Activated naive CD4-positive, alpha-beta T cell treated with Interleukin-2 at 50 U/mL for 16 hours (primary cell): Measurements from ENCODE around the gene OR10AG1.

Source experiments
- DNase-seq: peaks from one replicate; pipeline ENCODE4 v3.0.0-alpha.2; 2020

OR10AG1 gene

GRCh38 chr11:55969845-55970244 is at the start of gene OR10AG1:
OR10AG1 (minus strand) TSS chr11:55969945; CDS start chr11:55969907, 38 bp downstream.
- no peak for DNase-seq

GRCh38 chr11:56013805-56014204 is 44.1 kb upstream of the OR10AG1 start:
- no peak for DNase-seq

- DNase-seq = no peak
Observed at GRCh38 chr11:56010716-56011115, 41.0 kb upstream of the OR10AG1 start.

- DNase-seq = no peak
Observed at GRCh38 chr11:55994525-55994924, 24.8 kb upstream of the OR10AG1 start, which contains the start of gene OR5F1. OR5F1 (minus strand) TSS chr11:55994625; CDS start chr11:55994625, 0 bp downstream.

- no peak for DNase-seq
Observed at GRCh38 chr11:55970935-55971334, 1.2 kb upstream of the OR10AG1 start.

GRCh38 chr11:55967914-55968313 is 1.8 kb downstream of the OR10AG1 start:
- no peak for DNase-seq

- DNase-seq = no peak
Observed at GRCh38 chr11:55966391-55966790, 3.4 kb downstream of the OR10AG1 start.

- DNase-seq = no peak
Observed at GRCh38 chr11:55956521-55956920, 13.2 kb downstream of the OR10AG1 start.

GRCh38 chr11:55949330-55949729 is 20.4 kb downstream of the OR10AG1 start:
- DNase-seq = no peak

GRCh38 chr11:55942785-55943392 is 26.9 kb downstream of the OR10AG1 start:
- no peak for DNase-seq

- no peak for DNase-seq
Observed at GRCh38 chr11:55936300-55936699, 33.4 kb downstream of the OR10AG1 start, which contains the start of gene OR5I1. OR5I1 (minus strand) TSS chr11:55936400; CDS start chr11:55936400, 0 bp downstream.

GRCh38 chr11:55920537-55920936 is 49.2 kb downstream of the OR10AG1 start:
- no peak for DNase-seq
